ENCODE data around the gene STXBP2. TPM values are rescaled to one million over a fixed set of nuclear protein-coding genes. Genes with fewer than 3 reads are reported as not detected.

STXBP2 gene
- total RNA-seq, 6 donors from 2014 or later, result 111 to 562 (median 249) TPM

GRCh38 chr19:7680606-7681339, 43.9 kb downstream of the STXBP2 start, which contains the start of gene TRAPPC5:
TSS of gene TRAPPC5 (plus strand) at chr19:7680833. CDS start at chr19:7682254, 1,421 bp downstream.
- peak; percentile 90 to 95 for ATAC-seq (ENCODE audit: low FRiP score in 2 of 2)
- H3K27ac ChIP-seq, result peak within 1 kb of the TSS; percentile 88 to 97 (median 90)

GRCh38 chr19:7681340-7682174, 44.6 kb downstream of the STXBP2 start:
- H3K36me3 ChIP-seq, result peaks cover 0 to 33% (median 21%) of the 10 kb centered on the region in 4 donors
- peak overlapping the region; percentile 72 to 98 (median 90) for H3K4me3 ChIP-seq
- ATAC-seq (ENCODE audit: low FRiP score in 2 of 2) (peak; percentile 73 to 78), DNase-seq (peak; percentile 79 to 92)
- no peaks in the 10 kb centered on the region for H3K9me3 ChIP-seq
- peaks cover 12 to 32% (median 24%) of the 10 kb centered on the region in 4 donors for H3K4me1 ChIP-seq
- no peaks in the 10 kb centered on the region for H3K27me3 ChIP-seq
- TF ChIP-seq POLR2A (IDR thresholded peaks at IDR 0.05), result no peak
- TF ChIP-seq POLR2AphosphoS5 (IDR thresholded peaks at IDR 0.05), result peak in 1 of 2 donors; percentile 23
- TF ChIP-seq CTCF (IDR thresholded peaks at IDR 0.05), result peak; percentile 42 to 79 (median 61)
- no peak for TF ChIP-seq EP300 (IDR thresholded peaks at IDR 0.05)
- WGBS, 2 donors, result 5 to 6% methylated on average over 34 to 37 of the region's 43 CpGs
- peak overlapping the region; percentile 88 to 97 (median 90) for H3K27ac ChIP-seq

More at GRCh38 chr19:7680606-7681339, 43.9 kb downstream of the STXBP2 start, which contains the start of gene TRAPPC5:
- Histone ChIP-seq H3K4me3 (peak within 1 kb of the TSS; percentile 72 to 98 (median 90)), H3K4me1 (peaks cover 12 to 39% (median 27%) of the 10 kb centered on the region in 4 donors), H3K9me3 (no peaks in the 10 kb centered on the region), H3K27me3 (no peaks in the 10 kb centered on the region), H3K36me3 (peaks cover 0 to 33% (median 21%) of the 10 kb centered on the region in 4 donors)
- peak in 1 of 4 donors; percentile 76 for TF ChIP-seq POLR2A (IDR thresholded peaks at IDR 0.05)
- peak in 1 of 4 donors; percentile 33 for TF ChIP-seq EP300 (IDR thresholded peaks at IDR 0.05)
- TF ChIP-seq CTCF (IDR thresholded peaks at IDR 0.05), result peak; percentile 97 to 100 (median 100)
- TF ChIP-seq POLR2AphosphoS5 (IDR thresholded peaks at IDR 0.05), result peak; percentile 67 to 83
- DNase-seq, result peak; percentile 90 to 98
- 0 to 1% methylated on average over 7 to 48 of the region's 79 CpGs for WGBS, 2 donors

- DNase-seq (peak in 1 of 2 donors; percentile 88), ATAC-seq (ENCODE audit: low FRiP score in 2 of 2) (no peak)
- peak overlapping the region in 3 of 4 donors; percentile 72 to 98 (median 91) for H3K4me3 ChIP-seq
- no peaks in the 10 kb centered on the region for H3K27me3 ChIP-seq
- peak overlapping the region in 3 of 4 donors; percentile 88 to 97 (median 92) for H3K27ac ChIP-seq
- peaks cover 0 to 33% (median 21%) of the 10 kb centered on the region in 4 donors for H3K36me3 ChIP-seq
- 90 to 91% methylated on average over 62 to 74 of the region's 74 CpGs for WGBS, 2 donors
- TF ChIP-seq POLR2A (IDR thresholded peaks at IDR 0.05), result no peak
- no peak for TF ChIP-seq POLR2AphosphoS5 (IDR thresholded peaks at IDR 0.05)
- TF ChIP-seq EP300 (IDR thresholded peaks at IDR 0.05), result no peak
- peak in 1 of 6 experiments; percentile 49 for TF ChIP-seq CTCF (IDR thresholded peaks at IDR 0.05)
- H3K9me3 ChIP-seq, result no peaks in the 10 kb centered on the region
- H3K4me1 ChIP-seq, result peaks cover 12 to 31% (median 21%) of the 10 kb centered on the region in 4 donors
Measured at GRCh38 chr19:7682175-7682855, 45.4 kb downstream of the STXBP2 start.

Measured in upper lobe of left lung (tissue), 6 donors.